Cardiac fibroblast (primary cell): ENCODE measurements around the gene DNAJC13.

Experiments used
- DNase-seq, 2 donors: peaks; one replicate each; pipeline versions ENCODE4 v3.0.0 to v3.0.0-alpha.2; 2010; ENCODE audit warnings: low read depth in 2 of 2
- H3K4me3 ChIP-seq, 2 donors: replicated peaks in 1 of 2; 1 replicate in 1 of 2; 2 replicates in 1 of 2; pipeline ENCODE4 v1.5.1; 2011; ENCODE audit warnings: low read depth in 2 of 2, low read length in 2 of 2, mild to moderate bottlenecking in 2 of 2, moderate library complexity in 1 of 2
- CTCF ChIP-seq: IDR thresholded peaks from one replicate; pipeline ENCODE4 v1.5.1; 2011; ENCODE audit warnings: low read depth, mild to moderate bottlenecking, low read length, inconsistent platforms

The DNAJC13 gene

DNA sequence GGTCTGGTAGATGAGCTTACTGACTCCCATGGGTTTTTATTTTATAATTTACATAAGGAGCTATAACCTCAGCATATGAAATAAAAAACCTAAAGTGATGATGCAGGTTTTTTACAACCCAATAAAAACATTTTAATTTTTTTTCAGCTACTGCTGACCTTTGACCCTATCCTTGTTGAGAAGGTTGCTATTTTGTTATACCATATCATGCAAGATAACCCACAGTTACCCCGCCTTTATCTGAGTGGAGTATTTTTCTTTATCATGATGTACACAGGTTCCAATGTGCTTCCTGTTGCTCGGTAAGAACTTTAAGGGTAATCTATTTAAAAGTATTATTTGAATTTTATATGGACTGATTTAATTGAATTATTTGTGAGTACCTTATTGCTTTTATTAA is 70.8 kb downstream of the DNAJC13 start:
- TF ChIP-seq CTCF: no peak
- no peak for DNase-seq
- no peak overlapping the region for H3K4me3 ChIP-seq

DNA sequence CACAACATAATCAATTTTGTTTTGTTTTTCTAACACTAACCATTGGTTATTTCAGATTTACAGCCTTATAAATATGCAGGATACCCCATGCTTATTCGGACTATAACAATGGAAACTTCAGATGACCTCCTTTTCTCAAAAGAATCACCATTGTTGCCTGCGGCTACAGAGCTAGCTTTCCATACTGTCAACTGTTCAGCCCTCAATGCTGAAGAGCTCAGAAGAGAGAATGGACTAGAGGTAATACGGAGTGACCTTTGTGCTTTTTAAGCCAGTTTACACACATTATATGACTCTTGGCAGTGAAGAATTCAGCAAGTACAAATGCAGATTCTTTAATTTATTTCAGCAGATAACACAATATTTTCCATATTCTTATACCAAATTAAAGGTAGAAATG is 81.8 kb downstream of the DNAJC13 start:
- no peak for TF ChIP-seq CTCF

DNA sequence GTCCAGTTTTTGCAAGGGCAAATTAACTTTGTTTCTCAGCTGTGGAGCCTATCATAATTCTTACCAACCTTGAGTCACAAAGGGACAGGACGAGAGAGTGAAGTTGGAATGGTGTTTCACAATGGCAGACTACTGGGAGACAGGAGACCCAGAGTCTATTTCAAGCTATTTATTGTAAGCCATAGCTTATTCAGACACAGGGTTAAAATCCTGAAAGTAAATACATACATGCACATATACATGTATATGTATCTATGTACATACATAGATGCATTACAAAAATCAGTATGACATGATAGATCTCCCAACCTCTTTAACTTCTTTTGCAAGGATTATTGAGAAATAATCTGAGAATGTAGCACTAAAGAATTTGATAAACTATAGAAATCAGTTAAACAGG is 86.3 kb downstream of the DNAJC13 start:
- no peak for DNase-seq
- no peak for TF ChIP-seq CTCF

More for the DNA sequence above, 81.8 kb downstream of the DNAJC13 start:
- DNase-seq: no peak
- no peak overlapping the region for H3K4me3 ChIP-seq

GRCh38 chr3:132504375-132504933 is 87.2 kb downstream of the DNAJC13 start:
- no peak for DNase-seq
- no peak overlapping the region for H3K4me3 ChIP-seq
- TF ChIP-seq CTCF: no peak

More for the DNA sequence above, 86.3 kb downstream of the DNAJC13 start:
- no peak overlapping the region for H3K4me3 ChIP-seq

GRCh38 chr3:132507657-132508056 is 90.4 kb downstream of the DNAJC13 start:
- TF ChIP-seq CTCF: no peak
- no peak overlapping the region for H3K4me3 ChIP-seq
- no peak for DNase-seq

DNA sequence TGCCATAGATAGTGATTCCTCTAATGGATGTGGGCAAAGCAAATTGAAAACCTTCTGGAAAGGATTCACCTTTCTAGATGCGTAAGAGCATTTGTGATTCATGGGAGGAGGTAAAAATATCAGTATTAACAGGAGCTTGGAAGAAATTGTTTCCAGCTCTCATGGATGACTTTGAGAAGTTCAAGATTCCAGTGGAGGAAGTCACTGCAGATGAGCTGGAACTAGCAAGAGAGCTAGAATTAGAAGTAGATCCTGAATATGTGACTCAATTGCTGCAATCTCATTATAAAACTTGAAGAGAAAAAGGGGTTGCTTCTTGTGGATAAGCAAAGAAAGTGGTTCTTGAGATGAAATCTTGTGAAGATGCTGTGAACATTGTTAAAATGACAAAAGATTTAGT is 91.8 kb downstream of the DNAJC13 start:
- no peak for TF ChIP-seq CTCF
- DNase-seq: no peak
- H3K4me3 ChIP-seq: no peak overlapping the region

GRCh38 chr3:132509506-132509905 is 92.2 kb downstream of the DNAJC13 start:
- TF ChIP-seq CTCF: no peak
- DNase-seq: no peak
- no peak overlapping the region for H3K4me3 ChIP-seq
